GM12891 (cell line): ENCODE data around the gene FOXA3.

Experiments
- POLR2A ChIP-seq: IDR thresholded peaks from 2 replicates; pipeline ENCODE4 v1.6.1; 2011; ENCODE audit warnings: low read depth, low read length, control low read depth
- POLR2AphosphoS5 ChIP-seq: IDR thresholded peaks from 2 replicates; pipeline ENCODE4 v1.6.1; 2011; ENCODE audit warnings: low read depth, low read length, control low read depth
- SPI1 ChIP-seq: IDR thresholded peaks from 2 replicates; pipeline ENCODE4 v1.6.1; 2011; ENCODE audit warnings: low read depth, low read length, control low read depth
- TAF1 ChIP-seq: IDR thresholded peaks from 2 replicates; pipeline ENCODE4 v1.6.1; 2011; ENCODE audit warnings: low read depth, low read length, control low read depth

GRCh38 chr19:45834970-45835369 lies 29.2 kb upstream of the FOXA3 start:
- TF ChIP-seq POLR2A (no peak), POLR2AphosphoS5 (no peak), TAF1 (no peak), SPI1 (no peak)
